RWPE1 (cell line): ENCODE data around the gene TUBGCP6.

ENCODE experiments used
- CTCF ChIA-PET: fragments of 350-600 bp; sonication (Branson Sonifier 250); formaldehyde crosslinking; extraction: SDS; loops from one replicate; lab custom pipeline; 2021; lab: Yijun Ruan, JAX
- POLR2A ChIA-PET: fragments of 400-600 bp; formaldehyde crosslinking; extraction: SDS; loops from one replicate; lab custom pipeline; 2020; ENCODE audit warnings: antibody characterized with exemption; ENCODE audit not compliant: low non-redundant PET; lab: Yijun Ruan, JAX
- DNase-seq: peaks from one replicate; pipeline ENCODE4 v3.0.0; 2012; ENCODE audit warnings: low spot score
- H3K27ac ChIP-seq: fragments of 450-650 bp; 2 replicates; pipeline ENCODE4 v1.5.1; 2017
- CTCF ChIP-seq: fragments of 450-650 bp; conservative IDR thresholded peaks from 2 replicates; pipeline ENCODE4 v1.5.1; 2017; ENCODE audit warnings: low read depth, mild to moderate bottlenecking

Gene TUBGCP6

GRCh38 chr22:50190941-50191741 lies 53.7 kb downstream of the TUBGCP6 start:
- H3K27ac ChIP-seq, result peak overlapping the region; percentile 97
- POLR2A ChIA-PET, result no interaction called here
- no peak for TF ChIP-seq CTCF
- CTCF ChIA-PET, result interaction anchor here (0.5 to 0.6 kb wide), 2 partner anchors 19 to 184 kb away, joined by 4 read pairs; no protein-coding TSS in a partner anchor
- DNase-seq, result no peak

- TF ChIP-seq CTCF, result peak; percentile 47
- peak; percentile 62 for DNase-seq
- ChIA-PET CTCF (interaction anchor here (0.5 to 0.6 kb wide), 2 partner anchors 18 to 185 kb away, joined by 4 read pairs; no protein-coding TSS in a partner anchor), POLR2A (interaction anchor here (0.5 kb wide), 1 partner anchor 254 kb away, joined by 4 read pairs; no protein-coding TSS in a partner anchor)
- peak overlapping the region; percentile 97 for H3K27ac ChIP-seq
Measured at GRCh38 chr22:50190182-50190940, 54.5 kb downstream of the TUBGCP6 start.

- POLR2A ChIA-PET, result interaction anchor here (0.5 kb wide), 1 partner anchor 227 kb away, joined by 3 read pairs; no protein-coding TSS in a partner anchor
- no peak for TF ChIP-seq CTCF
- CTCF ChIA-PET, result no interaction called here
- no peak for DNase-seq
- H3K27ac ChIP-seq, result peak overlapping the region; percentile 97
Measured at GRCh38 chr22:50189849-50190181, 55.0 kb downstream of the TUBGCP6 start.

- CTCF ChIA-PET, result no interaction called here
- peak overlapping the region; percentile 97 for H3K27ac ChIP-seq
- DNase-seq, result no peak
- no peak for TF ChIP-seq CTCF
- POLR2A ChIA-PET, result interaction anchor here (0.5 kb wide), 1 partner anchor 227 kb away, joined by 3 read pairs; no protein-coding TSS in a partner anchor
Measured at GRCh38 chr22:50189184-50189848, 55.5 kb downstream of the TUBGCP6 start.

GRCh38 chr22:50188356-50188755 lies 56.5 kb downstream of the TUBGCP6 start:
- ChIA-PET POLR2A (no interaction called here), CTCF (no interaction called here)
- no peak for TF ChIP-seq CTCF
- peak overlapping the region; percentile 97 for H3K27ac ChIP-seq
- no peak for DNase-seq
